Coronary artery (tissue), 2 donors: Measurements from ENCODE around the gene LRRC4C.

ENCODE experiments used
- DNase-seq: peaks from one replicate; pipeline ENCODE4 v3.0.0-alpha.2; 2017; ENCODE audit warnings: low spot score
- H3K27ac ChIP-seq, 2 donors: fragments of 200-600 bp; sonication (generic); one replicate each; pipeline ENCODE4 v1.5.1; 2016 to 2019
- H3K4me3 ChIP-seq: fragments of 200-600 bp; sonication (generic); 2 replicates; pipeline ENCODE4 v1.5.1; 2016; ENCODE audit warnings: mild to moderate bottlenecking, moderate library complexity
- TF ChIP-seq, protein P1 (sequence below): fragments of 200-600 bp; sonication (generic); IDR thresholded peaks from one replicate; pipeline ENCODE4 v1.5.1; 2019; ENCODE audit warnings: antibody characterized with exemption

Gene LRRC4C

DNA sequence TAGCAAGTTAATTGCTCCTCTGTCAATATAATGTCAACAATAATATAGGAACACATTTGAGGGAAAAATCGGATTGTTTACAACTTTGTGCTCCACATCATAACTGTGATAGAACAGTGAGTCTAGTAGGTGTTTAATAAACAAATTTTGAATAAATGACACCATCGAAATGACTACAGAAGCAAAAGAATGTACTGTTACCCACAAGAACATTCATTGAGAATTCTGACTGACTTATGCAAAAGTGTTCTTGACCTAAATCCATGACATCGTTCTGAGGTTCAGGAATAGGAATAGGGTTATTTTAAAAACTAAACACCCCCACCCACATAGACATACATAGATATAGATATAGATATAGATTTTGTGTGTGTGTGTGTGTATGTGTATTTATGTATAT lies 8.4 kb downstream of the LRRC4C start:
- TF ChIP-seq, protein P1, sequence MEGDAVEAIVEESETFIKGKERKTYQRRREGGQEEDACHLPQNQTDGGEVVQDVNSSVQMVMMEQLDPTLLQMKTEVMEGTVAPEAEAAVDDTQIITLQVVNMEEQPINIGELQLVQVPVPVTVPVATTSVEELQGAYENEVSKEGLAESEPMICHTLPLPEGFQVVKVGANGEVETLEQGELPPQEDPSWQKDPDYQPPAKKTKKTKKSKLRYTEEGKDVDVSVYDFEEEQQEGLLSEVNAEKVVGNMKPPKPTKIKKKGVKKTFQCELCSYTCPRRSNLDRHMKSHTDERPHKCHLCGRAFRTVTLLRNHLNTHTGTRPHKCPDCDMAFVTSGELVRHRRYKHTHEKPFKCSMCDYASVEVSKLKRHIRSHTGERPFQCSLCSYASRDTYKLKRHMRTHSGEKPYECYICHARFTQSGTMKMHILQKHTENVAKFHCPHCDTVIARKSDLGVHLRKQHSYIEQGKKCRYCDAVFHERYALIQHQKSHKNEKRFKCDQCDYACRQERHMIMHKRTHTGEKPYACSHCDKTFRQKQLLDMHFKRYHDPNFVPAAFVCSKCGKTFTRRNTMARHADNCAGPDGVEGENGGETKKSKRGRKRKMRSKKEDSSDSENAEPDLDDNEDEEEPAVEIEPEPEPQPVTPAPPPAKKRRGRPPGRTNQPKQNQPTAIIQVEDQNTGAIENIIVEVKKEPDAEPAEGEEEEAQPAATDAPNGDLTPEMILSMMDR: no peak
- Histone ChIP-seq H3K27ac (no peak overlapping the region), H3K4me3 (no peak overlapping the region)
- DNase-seq: no peak

DNA sequence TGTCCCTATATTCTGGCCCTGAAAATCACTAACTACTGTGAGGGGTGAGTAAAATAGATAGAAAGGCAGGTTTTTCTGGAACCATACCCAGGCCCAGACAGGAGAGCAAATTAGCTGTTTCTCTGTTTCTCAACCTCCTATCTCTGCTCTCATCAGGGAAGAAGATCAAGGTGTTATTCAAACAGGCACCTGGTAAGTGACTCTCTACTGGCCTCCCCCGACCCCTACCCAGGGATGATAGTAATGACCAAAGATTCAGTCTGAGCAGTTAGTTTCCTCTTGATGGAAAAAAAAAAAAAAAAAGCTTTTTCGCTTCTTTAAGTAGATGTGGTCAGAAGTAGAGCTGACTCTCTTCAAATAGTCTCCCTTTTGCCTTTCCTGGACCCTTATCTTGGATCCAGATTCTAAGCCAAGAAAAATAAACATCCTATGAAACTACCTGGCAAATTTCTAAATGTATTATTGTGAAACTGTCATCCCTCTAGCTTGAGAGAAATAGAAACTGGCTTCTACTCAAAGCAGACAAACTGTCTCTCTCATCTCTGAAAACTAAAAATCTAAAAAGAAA lies 9.9 kb downstream of the LRRC4C start:
- no peak for DNase-seq
- no peak overlapping the region for H3K27ac ChIP-seq
- TF ChIP-seq, protein P1: no peak
- no peak overlapping the region for H3K4me3 ChIP-seq

DNA sequence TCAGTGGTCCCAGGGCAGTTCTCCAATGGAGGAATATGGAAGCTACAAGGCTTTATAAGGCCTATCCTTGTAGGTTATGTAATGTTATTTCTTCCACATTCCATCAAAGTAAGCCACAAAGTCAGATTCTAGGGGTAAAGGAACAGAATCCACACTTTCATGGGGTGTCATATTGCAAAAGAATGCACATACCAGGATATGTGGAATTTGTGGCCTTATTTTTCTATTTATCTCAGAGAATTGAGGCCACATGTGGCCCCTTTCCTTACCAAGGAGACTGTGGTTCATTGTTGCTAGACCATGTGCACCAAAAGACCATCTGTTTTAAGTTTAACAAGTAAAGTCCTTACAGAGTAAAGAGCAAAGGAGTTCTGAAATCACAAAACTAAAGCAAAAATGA lies 12.9 kb downstream of the LRRC4C start:
- no peak for DNase-seq
- H3K27ac ChIP-seq: no peak overlapping the region
- TF ChIP-seq, protein P1: no peak
- H3K4me3 ChIP-seq: no peak overlapping the region

DNA sequence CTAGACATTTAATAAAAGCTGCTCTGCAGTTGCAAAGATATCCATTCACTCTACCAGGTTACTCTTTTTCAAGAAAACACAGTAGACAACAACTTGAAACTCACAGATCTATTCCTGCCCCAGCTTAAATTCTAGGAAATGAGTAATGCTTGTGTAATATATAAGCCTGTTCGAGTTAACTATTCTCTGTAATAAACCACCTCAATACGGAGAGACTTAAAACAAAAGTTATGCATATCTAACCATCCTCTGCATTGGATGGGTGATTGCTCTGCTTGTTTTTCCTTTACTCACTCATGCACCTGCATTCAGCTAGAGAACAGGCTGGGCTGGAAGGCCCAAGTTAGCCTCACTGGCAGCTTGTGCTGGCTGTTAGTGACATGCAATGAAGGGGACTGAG lies 13.3 kb downstream of the LRRC4C start:
- DNase-seq: no peak
- Histone ChIP-seq H3K4me3 (no peak overlapping the region), H3K27ac (no peak overlapping the region)
- TF ChIP-seq, protein P1: no peak

DNA sequence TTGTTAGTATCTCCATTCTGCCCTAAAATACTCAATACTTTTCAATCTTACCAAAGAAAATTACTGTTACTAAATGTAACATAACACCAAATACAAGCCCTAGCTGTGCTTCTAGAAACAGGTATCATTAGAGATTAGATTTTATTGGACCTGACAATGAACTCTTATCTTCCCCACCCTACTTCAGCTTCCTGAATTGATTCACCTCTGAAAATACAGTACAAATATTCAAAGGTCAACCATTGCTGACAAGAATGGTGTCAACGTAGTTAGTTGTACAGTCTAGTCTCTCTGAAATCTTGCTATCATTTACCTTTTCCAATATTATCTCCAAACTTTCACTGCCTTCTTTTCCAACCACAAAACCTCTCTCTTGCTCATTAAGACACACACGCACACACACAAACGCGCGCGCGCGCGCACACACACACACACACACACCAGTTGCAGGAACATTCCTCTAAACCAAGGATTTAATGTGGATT lies 22.4 kb downstream of the LRRC4C start:
- no peak overlapping the region for H3K4me3 ChIP-seq
- H3K27ac ChIP-seq: no peak overlapping the region
- DNase-seq: no peak
- TF ChIP-seq, protein P1: no peak

DNA sequence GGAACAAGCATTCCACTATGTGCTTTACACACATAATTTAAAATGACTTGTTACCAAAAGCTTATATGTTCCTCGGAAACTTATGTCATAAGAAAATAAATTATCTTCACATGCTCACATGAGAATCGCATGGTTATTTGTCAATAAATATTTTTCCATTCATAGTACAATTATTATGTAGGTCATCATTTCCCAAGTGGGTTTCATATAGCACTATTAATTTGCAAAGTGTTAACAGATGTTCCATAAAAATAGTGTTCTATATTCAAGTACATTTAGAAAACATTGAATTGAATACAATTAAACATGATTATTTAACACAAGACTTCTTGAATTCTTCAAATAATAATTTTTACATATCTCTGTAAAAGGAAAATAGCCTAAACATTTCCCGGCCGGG lies 23.9 kb downstream of the LRRC4C start:
- H3K27ac ChIP-seq: no peak overlapping the region
- H3K4me3 ChIP-seq: no peak overlapping the region
- no peak for DNase-seq
- TF ChIP-seq, protein P1: no peak

DNA sequence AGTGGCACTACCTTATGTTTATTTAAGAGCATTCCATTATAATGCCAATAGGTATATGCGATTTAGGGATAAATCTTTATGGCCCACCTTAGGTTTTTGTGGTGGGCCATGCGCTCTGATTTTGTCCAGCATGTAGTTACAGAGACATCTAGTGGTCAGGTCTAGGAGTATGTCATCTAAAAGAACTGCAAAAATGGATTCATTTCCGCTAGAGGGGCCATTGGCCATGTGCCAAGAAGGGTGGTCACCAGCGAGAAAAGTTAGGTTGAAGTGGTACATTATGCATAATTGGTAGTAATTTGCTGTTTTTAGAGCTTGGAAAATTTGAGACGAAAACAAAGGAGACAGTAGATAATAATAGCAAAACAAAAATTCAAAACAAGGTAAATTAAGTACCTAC lies 27.7 kb downstream of the LRRC4C start:
- TF ChIP-seq, protein P1: no peak
- H3K4me3 ChIP-seq: no peak overlapping the region
- DNase-seq: no peak
- H3K27ac ChIP-seq: no peak overlapping the region
